Measurements from ENCODE around the gene ACTRT2. TPM values are rescaled to one million over a fixed set of nuclear protein-coding genes. Genes with fewer than 3 reads are reported as not detected.

Gene ACTRT2
- total and polyA plus RNA-seq, 2 donors (not counting 3 experiments of a cell fraction or from before 2014, with no cell fraction given) = not detected

DNA sequence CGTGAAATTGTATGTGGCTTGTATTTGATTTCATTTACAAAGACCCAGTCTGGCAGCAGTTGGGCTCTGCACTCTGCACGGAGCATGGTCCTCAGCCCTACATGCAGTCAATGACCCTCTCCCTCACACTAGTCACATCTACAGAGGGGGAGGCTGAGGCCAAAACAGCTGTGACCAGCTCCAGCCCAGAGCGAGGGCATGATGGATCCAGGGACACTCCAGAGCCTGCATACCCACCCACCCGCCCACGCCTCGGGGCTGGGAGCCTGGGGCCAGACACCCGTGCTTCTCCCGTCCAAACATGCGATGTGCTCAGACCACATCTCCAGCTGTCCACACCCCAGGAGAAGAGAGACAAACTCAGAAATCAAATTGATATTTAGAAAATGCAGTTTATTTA lies 33.8 kb downstream of the ACTRT2 start:
- no peak overlapping the region for H3K4me2 ChIP-seq (ENCODE audit: insufficient read depth, low read length)
- no peaks in the 10 kb centered on the region for H3K4me1 ChIP-seq (ENCODE audit: control insufficient read depth, extremely low read depth, insufficient read depth, low read length)
- H3K27me3 ChIP-seq (ENCODE audit: control insufficient read depth in 2 of 2, insufficient read depth in 2 of 2, low read length in 2 of 2) = no peaks in the 10 kb centered on the region
- H2AFZ ChIP-seq (ENCODE audit: low read depth, low read length) = no peak overlapping the region
- ChIA-PET CTCF (no interaction called here), POLR2A (no interaction called here)
- no peak for DNase-seq (ENCODE audit: low read depth, low spot score)
- H3K27ac ChIP-seq (ENCODE audit: insufficient read depth, low read depth, low read length) = no peak overlapping the region
- dilution Hi-C loops (cut with MboI; ENCODE audit: extremely low pct_ligation_motif_present, low sequenced_read_pairs) (no loop called here), intact Hi-C loops (cut with micrococcal nuclease) (no loop called here)
- BruUV-seq (replicated peaks) = no TSS peak
- no peaks in the 10 kb centered on the region for H3K9me1 ChIP-seq (replicated peaks; ENCODE audit: control insufficient read depth, extremely low read depth, insufficient read depth, low read length)
- no peaks in the 10 kb centered on the region for H3K9me3 ChIP-seq (replicated peaks; ENCODE audit: control insufficient read depth, insufficient read depth, low read length)
- no peaks in the 10 kb centered on the region for H3K79me2 ChIP-seq (ENCODE audit: control insufficient read depth, insufficient read depth, low read length)
- no peaks in the 10 kb centered on the region for H3K36me3 ChIP-seq (ENCODE audit: control insufficient read depth in 2 of 2, extremely low read depth in 1 of 2, insufficient read depth in 2 of 2, low read length in 2 of 2)
- no peak for FAIRE-seq
- H3K4me3 ChIP-seq (replicated peaks in 1 of 3; ENCODE audit: insufficient read depth in 1 of 3, low read depth in 1 of 3, low read length in 3 of 3) = no peak overlapping the region
- H4K20me1 ChIP-seq (replicated peaks; ENCODE audit: control insufficient read depth, extremely low read depth, insufficient read depth, low read length) = no peaks in the 10 kb centered on the region
- no peak overlapping the region for H3K9ac ChIP-seq (replicated peaks; ENCODE audit: extremely low read depth, insufficient read depth, low read length)
- TF ChIP-seq POLR2A (IDR thresholded peaks at IDR 0.05; ENCODE audit: low read depth, low read length) = no peak
- TF ChIP-seq GATA2 (IDR thresholded peaks at IDR 0.05; ENCODE audit: insufficient read depth, insufficient read length, low read depth, low read length) = no peak
- TF ChIP-seq, protein P1, sequence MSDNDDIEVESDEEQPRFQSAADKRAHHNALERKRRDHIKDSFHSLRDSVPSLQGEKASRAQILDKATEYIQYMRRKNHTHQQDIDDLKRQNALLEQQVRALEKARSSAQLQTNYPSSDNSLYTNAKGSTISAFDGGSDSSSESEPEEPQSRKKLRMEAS (IDR thresholded peaks at IDR 0.05; ENCODE audit: insufficient read depth, insufficient read length) = no peak
- TF ChIP-seq JUN (IDR thresholded peaks at IDR 0.05; ENCODE audit: borderline replicate concordance, insufficient read depth, insufficient read length, low read depth) = no peak
- no peak for TF ChIP-seq FOS (IDR thresholded peaks at IDR 0.05; ENCODE audit: borderline replicate concordance, insufficient read depth, low read length)
- no peak for TF ChIP-seq EZH2 (IDR thresholded peaks at IDR 0.05; ENCODE audit: borderline replicate concordance, low read depth, low read length, severe bottlenecking)
- TF ChIP-seq POLR2AphosphoS5 (IDR thresholded peaks at IDR 0.05; ENCODE audit: insufficient read depth, low read depth, low read length) = no peak
- TF ChIP-seq, protein P2, sequence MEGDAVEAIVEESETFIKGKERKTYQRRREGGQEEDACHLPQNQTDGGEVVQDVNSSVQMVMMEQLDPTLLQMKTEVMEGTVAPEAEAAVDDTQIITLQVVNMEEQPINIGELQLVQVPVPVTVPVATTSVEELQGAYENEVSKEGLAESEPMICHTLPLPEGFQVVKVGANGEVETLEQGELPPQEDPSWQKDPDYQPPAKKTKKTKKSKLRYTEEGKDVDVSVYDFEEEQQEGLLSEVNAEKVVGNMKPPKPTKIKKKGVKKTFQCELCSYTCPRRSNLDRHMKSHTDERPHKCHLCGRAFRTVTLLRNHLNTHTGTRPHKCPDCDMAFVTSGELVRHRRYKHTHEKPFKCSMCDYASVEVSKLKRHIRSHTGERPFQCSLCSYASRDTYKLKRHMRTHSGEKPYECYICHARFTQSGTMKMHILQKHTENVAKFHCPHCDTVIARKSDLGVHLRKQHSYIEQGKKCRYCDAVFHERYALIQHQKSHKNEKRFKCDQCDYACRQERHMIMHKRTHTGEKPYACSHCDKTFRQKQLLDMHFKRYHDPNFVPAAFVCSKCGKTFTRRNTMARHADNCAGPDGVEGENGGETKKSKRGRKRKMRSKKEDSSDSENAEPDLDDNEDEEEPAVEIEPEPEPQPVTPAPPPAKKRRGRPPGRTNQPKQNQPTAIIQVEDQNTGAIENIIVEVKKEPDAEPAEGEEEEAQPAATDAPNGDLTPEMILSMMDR (IDR thresholded peaks at IDR 0.05; ENCODE audit: extremely low read depth in 1 of 2, insufficient read depth in 1 of 2, low read depth in 1 of 2, low read length in 2 of 2) = no peak
- no peak for TF ChIP-seq MYC (IDR thresholded peaks at IDR 0.05; ENCODE audit: low read depth, low read length)

Data from endothelial cell of umbilical vein (primary cell).